Dendritic cell treated with granulocyte-macrophage colony-stimulating factor and Interleukin-4, amounts not matched to agents 40 ng/mL and 50 ng/mL, for 4 days (primary cell): Measurements from ENCODE around the gene MYO10.
"Not testable (repeated sequence)": the region's sequence is repeated elsewhere in the genome, so short reads cannot be mapped to it uniquely, and the experiment has no call there.

Experiments
- H3K27ac Mint-ChIP-seq: one replicate; pipeline ENCODE4 v1.8.0; 2022; ENCODE audit warnings: mild to moderate bottlenecking, mixed read lengths
- H3K27me3 Mint-ChIP-seq: one replicate; pipeline ENCODE4 v1.8.0; 2022; ENCODE audit warnings: mild to moderate bottlenecking, mixed read lengths
- H3K36me3 Mint-ChIP-seq: one replicate; pipeline ENCODE4 v1.8.0; 2022; ENCODE audit warnings: low read depth, mixed read lengths
- H3K4me1 Mint-ChIP-seq: one replicate; pipeline ENCODE4 v1.8.0; 2022; ENCODE audit warnings: low read depth, mixed read lengths
- H3K4me3 Mint-ChIP-seq: one replicate; pipeline ENCODE4 v1.8.0; 2022; ENCODE audit warnings: mild to moderate bottlenecking, moderate library complexity, mixed read lengths
- H3K9me3 Mint-ChIP-seq: one replicate; pipeline ENCODE4 v1.8.0; 2022; ENCODE audit warnings: mixed read lengths
- intact Hi-C: fragments of 100-400 bp; cut with micrococcal nuclease; formaldehyde crosslinking; loops from one replicate; pipeline ENCODE4 v1.15.0; 2022

Gene MYO10

GRCh38 chr5:16936150-16936988 lies at the start of gene MYO10:
Gene MYO10, minus strand, starts transcription at chr5:16936288. Its CDS starts 480 bp downstream, at chr5:16935808.
- H3K9me3 Mint-ChIP-seq, result no peaks in the 10 kb centered on the region
- H3K4me3 Mint-ChIP-seq, result peak within 1 kb of the TSS; percentile 78
- no peaks in the 10 kb centered on the region for H3K36me3 Mint-ChIP-seq
- intact Hi-C loops, result loop anchor here (1.0 to 10.0 kb wide), 3 partner anchors 182 to 418 kb away; no protein-coding TSS in a partner anchor
- peaks cover 30% of the 10 kb centered on the region for H3K4me1 Mint-ChIP-seq
- H3K27ac Mint-ChIP-seq, result no peak within 1 kb of the TSS
- peaks cover 75% of the 10 kb centered on the region for H3K27me3 Mint-ChIP-seq

- H3K4me3 Mint-ChIP-seq, H3K4me1 Mint-ChIP-seq, intact Hi-C loops, H3K36me3 Mint-ChIP-seq, H3K27ac Mint-ChIP-seq, H3K9me3 Mint-ChIP-seq: not testable (repeated sequence)
- H3K27me3 Mint-ChIP-seq, result peaks cover 14% of the 10 kb centered on the region
These were observed 49.2 kb upstream of the MYO10 start for GRCh38 chr5:16985304-16985703.

GRCh38 chr5:16983972-16984371 lies 47.9 kb upstream of the MYO10 start:
- Mint-ChIP-seq H3K27me3 (peaks cover 11% of the 10 kb centered on the region), H3K36me3 (no peaks in the 10 kb centered on the region), H3K4me1 (no peaks in the 10 kb centered on the region), H3K4me3 (no peak overlapping the region), H3K9me3 (no peaks in the 10 kb centered on the region), H3K27ac (no peak overlapping the region)
- intact Hi-C loops, result no loop called here

GRCh38 chr5:16983022-16983639 lies 47.0 kb upstream of the MYO10 start:
- Mint-ChIP-seq H3K27ac (no peak overlapping the region), H3K27me3 (peaks cover 14% of the 10 kb centered on the region), H3K9me3 (no peaks in the 10 kb centered on the region), H3K4me1 (no peaks in the 10 kb centered on the region), H3K4me3 (no peak overlapping the region), H3K36me3 (no peaks in the 10 kb centered on the region)
- intact Hi-C loops, result no loop called here

- no peaks in the 10 kb centered on the region for H3K36me3 Mint-ChIP-seq
- no peaks in the 10 kb centered on the region for H3K4me1 Mint-ChIP-seq
- intact Hi-C loops, result no loop called here
- no peaks in the 10 kb centered on the region for H3K9me3 Mint-ChIP-seq
- no peak overlapping the region for H3K4me3 Mint-ChIP-seq
- H3K27me3 Mint-ChIP-seq, result peaks cover 20% of the 10 kb centered on the region
- H3K27ac Mint-ChIP-seq, result no peak overlapping the region
These were observed 45.6 kb upstream of the MYO10 start for GRCh38 chr5:16981700-16982099.

- Mint-ChIP-seq H3K9me3 (no peaks in the 10 kb centered on the region), H3K4me3 (no peak overlapping the region), H3K4me1 (no peaks in the 10 kb centered on the region)
These were observed 44.9 kb upstream of the MYO10 start for GRCh38 chr5:16980983-16981382.

GRCh38 chr5:16978296-16978695 lies 42.2 kb upstream of the MYO10 start:
- no peaks in the 10 kb centered on the region for H3K9me3 Mint-ChIP-seq
- H3K4me3 Mint-ChIP-seq, result no peak overlapping the region
- H3K27ac Mint-ChIP-seq, result no peak overlapping the region
- intact Hi-C loops, result no loop called here
- H3K4me1 Mint-ChIP-seq, result no peaks in the 10 kb centered on the region
- H3K27me3 Mint-ChIP-seq, result peaks cover 40% of the 10 kb centered on the region
- H3K36me3 Mint-ChIP-seq, result no peaks in the 10 kb centered on the region

More at GRCh38 chr5:16980983-16981382, 44.9 kb upstream of the MYO10 start:
- Mint-ChIP-seq H3K27me3 (peaks cover 25% of the 10 kb centered on the region), H3K27ac (no peak overlapping the region), H3K36me3 (no peaks in the 10 kb centered on the region)
- intact Hi-C loops, result no loop called here

- H3K36me3 Mint-ChIP-seq, result no peaks in the 10 kb centered on the region
- H3K27me3 Mint-ChIP-seq, result peaks cover 45% of the 10 kb centered on the region
- H3K4me1 Mint-ChIP-seq, result no peaks in the 10 kb centered on the region
- no peak overlapping the region for H3K27ac Mint-ChIP-seq
- no peaks in the 10 kb centered on the region for H3K9me3 Mint-ChIP-seq
- H3K4me3 Mint-ChIP-seq, result no peak overlapping the region
- intact Hi-C loops, result no loop called here
These were observed 40.5 kb upstream of the MYO10 start for GRCh38 chr5:16976625-16977008.

- intact Hi-C loops, result no loop called here
These were observed 40.0 kb upstream of the MYO10 start for GRCh38 chr5:16975950-16976624.

GRCh38 chr5:16974981-16975380 lies 38.9 kb upstream of the MYO10 start:
- Mint-ChIP-seq H3K36me3 (no peaks in the 10 kb centered on the region), H3K4me3 (no peak overlapping the region), H3K27ac (no peak overlapping the region), H3K9me3 (no peaks in the 10 kb centered on the region), H3K27me3 (peaks cover 41% of the 10 kb centered on the region), H3K4me1 (no peaks in the 10 kb centered on the region)
- intact Hi-C loops, result no loop called here

More at GRCh38 chr5:16975950-16976624, 40.0 kb upstream of the MYO10 start:
- no peaks in the 10 kb centered on the region for H3K4me1 Mint-ChIP-seq
- H3K36me3 Mint-ChIP-seq, result no peaks in the 10 kb centered on the region
- no peak overlapping the region for H3K27ac Mint-ChIP-seq
- H3K27me3 Mint-ChIP-seq, result peaks cover 43% of the 10 kb centered on the region
- no peaks in the 10 kb centered on the region for H3K9me3 Mint-ChIP-seq
- no peak overlapping the region for H3K4me3 Mint-ChIP-seq

GRCh38 chr5:16970826-16971225 lies 34.7 kb upstream of the MYO10 start:
- H3K27ac Mint-ChIP-seq, result no peak overlapping the region
- H3K36me3 Mint-ChIP-seq, result no peaks in the 10 kb centered on the region
- H3K9me3 Mint-ChIP-seq, result no peaks in the 10 kb centered on the region
- H3K4me1 Mint-ChIP-seq, result no peaks in the 10 kb centered on the region
- no peak overlapping the region for H3K4me3 Mint-ChIP-seq
- intact Hi-C loops, result no loop called here
- H3K27me3 Mint-ChIP-seq, result peaks cover 30% of the 10 kb centered on the region

- H3K27me3 Mint-ChIP-seq, result peaks cover 26% of the 10 kb centered on the region
These were observed 34.2 kb upstream of the MYO10 start for GRCh38 chr5:16970260-16970659.

GRCh38 chr5:16965581-16965980 lies 29.5 kb upstream of the MYO10 start:
- Mint-ChIP-seq H3K36me3 (no peaks in the 10 kb centered on the region), H3K4me1 (no peaks in the 10 kb centered on the region), H3K27ac (no peak overlapping the region), H3K27me3 (peaks cover 11% of the 10 kb centered on the region), H3K9me3 (no peaks in the 10 kb centered on the region), H3K4me3 (no peak overlapping the region)
- intact Hi-C loops, result no loop called here

More at GRCh38 chr5:16970260-16970659, 34.2 kb upstream of the MYO10 start:
- no peaks in the 10 kb centered on the region for H3K36me3 Mint-ChIP-seq
- no peak overlapping the region for H3K27ac Mint-ChIP-seq
- no peak overlapping the region for H3K4me3 Mint-ChIP-seq
- no peaks in the 10 kb centered on the region for H3K4me1 Mint-ChIP-seq
- no peaks in the 10 kb centered on the region for H3K9me3 Mint-ChIP-seq
- intact Hi-C loops, result no loop called here

- H3K27me3 Mint-ChIP-seq, result peaks cover 7% of the 10 kb centered on the region
- H3K9me3 Mint-ChIP-seq, result no peaks in the 10 kb centered on the region
- intact Hi-C loops, result no loop called here
These were observed 27.7 kb upstream of the MYO10 start for GRCh38 chr5:16963821-16964220.

More at GRCh38 chr5:16963821-16964220, 27.7 kb upstream of the MYO10 start:
- Mint-ChIP-seq H3K4me3 (no peak overlapping the region), H3K27ac (no peak overlapping the region), H3K4me1 (no peaks in the 10 kb centered on the region), H3K36me3 (no peaks in the 10 kb centered on the region)
